Liver (tissue), 3 donors: ENCODE results near the gene FAXDC2.

ENCODE experiments used
- EGR1 ChIP-seq, 2 donors: IDR thresholded peaks; 2 replicates each; pipeline ENCODE4 v1.6.1; 2016 to 2018; ENCODE audit warnings: antibody characterized with exemption in 2 of 2, low read depth in 2 of 2
- FOXA1 ChIP-seq: IDR thresholded peaks from 2 replicates; pipeline ENCODE4 v1.6.1; 2016; ENCODE audit warnings: antibody characterized with exemption
- GABPA ChIP-seq, 2 donors: IDR thresholded peaks in 1 of 2; conservative IDR thresholded peaks in 1 of 2; 2 replicates each; pipeline ENCODE4 v1.6.1; 2016; ENCODE audit warnings: antibody characterized with exemption in 2 of 2, mild to moderate bottlenecking in 1 of 2, moderate library complexity in 1 of 2
- JUND ChIP-seq, 2 donors: IDR thresholded peaks; 2 replicates each; pipeline ENCODE4 v1.6.1; 2016; ENCODE audit warnings: antibody characterized with exemption in 2 of 2
- RAD21 ChIP-seq, 2 donors: IDR thresholded peaks; 2 replicates each; pipeline ENCODE4 v1.6.1; 2016; ENCODE audit warnings: antibody characterized with exemption in 2 of 2, mild to moderate bottlenecking in 2 of 2
- RXRA ChIP-seq, 2 donors: IDR thresholded peaks; 2 replicates each; pipeline ENCODE4 v1.6.1; 2017 to 2018; ENCODE audit warnings: antibody characterized with exemption in 2 of 2, mild to moderate bottlenecking in 1 of 2
- SP1 ChIP-seq: IDR thresholded peaks from 2 replicates; pipeline ENCODE4 v1.6.1; 2018; ENCODE audit warnings: antibody characterized with exemption, mild to moderate bottlenecking
- TAF1 ChIP-seq: conservative IDR thresholded peaks from 2 replicates; pipeline ENCODE4 v1.6.1; 2016; ENCODE audit warnings: antibody characterized with exemption, mild to moderate bottlenecking
- YY1 ChIP-seq: IDR thresholded peaks from 2 replicates; pipeline ENCODE4 v1.6.1; 2016; ENCODE audit warnings: antibody characterized with exemption, mild to moderate bottlenecking
- TF ChIP-seq, protein P1 (sequence below): fragments of 150-350 bp; IDR thresholded peaks from 2 replicates; pipeline ENCODE4 v1.5.1; 2017; ENCODE audit warnings: improper control_type of control experiment, low read depth, low read length; ENCODE audit not compliant: missing input control
- TF ChIP-seq, protein P2 (sequence below): IDR thresholded peaks from 2 replicates; pipeline ENCODE4 v1.6.1; 2016; ENCODE audit warnings: antibody characterized with exemption
- TF ChIP-seq, protein P3 (sequence below): IDR thresholded peaks from 2 replicates; pipeline ENCODE4 v1.6.1; 2016; ENCODE audit warnings: antibody characterized with exemption
- TF ChIP-seq, protein P4 (sequence below): IDR thresholded peaks from 2 replicates; pipeline ENCODE4 v1.6.1; 2016; ENCODE audit warnings: antibody characterized with exemption, mild to moderate bottlenecking
- TF ChIP-seq, protein P5 (sequence below): IDR thresholded peaks from 2 replicates; pipeline ENCODE4 v1.6.1; 2016; ENCODE audit warnings: antibody characterized with exemption
- donor health status: healthy.
- donor health status: healthy.

DNA sequence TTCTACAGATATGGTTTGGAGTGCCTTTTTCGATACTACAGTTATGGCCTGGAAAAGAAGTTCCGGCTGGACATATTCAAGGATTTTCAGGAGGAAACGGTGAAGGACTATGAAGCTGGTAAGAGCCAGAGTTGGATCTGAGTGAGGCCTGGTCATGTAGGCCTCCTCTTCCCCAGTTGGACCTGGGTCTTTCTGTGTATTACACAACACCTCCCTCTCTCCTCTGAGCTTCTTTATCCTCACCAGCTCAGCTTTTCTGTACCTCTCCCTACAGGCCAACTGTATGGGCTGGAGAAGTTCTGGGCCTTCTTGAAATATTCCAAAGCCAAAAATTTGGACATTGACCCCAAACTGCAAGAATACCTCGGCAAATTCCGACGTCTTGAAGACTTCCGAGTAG is 39.2 kb downstream of the FAXDC2 start:
- TF ChIP-seq, protein P1, sequence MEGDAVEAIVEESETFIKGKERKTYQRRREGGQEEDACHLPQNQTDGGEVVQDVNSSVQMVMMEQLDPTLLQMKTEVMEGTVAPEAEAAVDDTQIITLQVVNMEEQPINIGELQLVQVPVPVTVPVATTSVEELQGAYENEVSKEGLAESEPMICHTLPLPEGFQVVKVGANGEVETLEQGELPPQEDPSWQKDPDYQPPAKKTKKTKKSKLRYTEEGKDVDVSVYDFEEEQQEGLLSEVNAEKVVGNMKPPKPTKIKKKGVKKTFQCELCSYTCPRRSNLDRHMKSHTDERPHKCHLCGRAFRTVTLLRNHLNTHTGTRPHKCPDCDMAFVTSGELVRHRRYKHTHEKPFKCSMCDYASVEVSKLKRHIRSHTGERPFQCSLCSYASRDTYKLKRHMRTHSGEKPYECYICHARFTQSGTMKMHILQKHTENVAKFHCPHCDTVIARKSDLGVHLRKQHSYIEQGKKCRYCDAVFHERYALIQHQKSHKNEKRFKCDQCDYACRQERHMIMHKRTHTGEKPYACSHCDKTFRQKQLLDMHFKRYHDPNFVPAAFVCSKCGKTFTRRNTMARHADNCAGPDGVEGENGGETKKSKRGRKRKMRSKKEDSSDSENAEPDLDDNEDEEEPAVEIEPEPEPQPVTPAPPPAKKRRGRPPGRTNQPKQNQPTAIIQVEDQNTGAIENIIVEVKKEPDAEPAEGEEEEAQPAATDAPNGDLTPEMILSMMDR = no peak
- TF ChIP-seq SP1 (no peak), GABPA (IDR thresholded peaks at IDR 0.05 in 1 of 2, conservative IDR thresholded peaks at IDR 0.05 in 1 of 2) (no peak), EGR1 (IDR thresholded peaks at IDR 0.05; ENCODE audit: low read depth in 2 of 2) (no peak), RAD21 (IDR thresholded peaks at IDR 0.05) (no peak), YY1 (no peak), TAF1 (no peak), RXRA (IDR thresholded peaks at IDR 0.05) (no peak), JUND (IDR thresholded peaks at IDR 0.05) (no peak), FOXA1 (no peak)
- TF ChIP-seq, protein P2, sequence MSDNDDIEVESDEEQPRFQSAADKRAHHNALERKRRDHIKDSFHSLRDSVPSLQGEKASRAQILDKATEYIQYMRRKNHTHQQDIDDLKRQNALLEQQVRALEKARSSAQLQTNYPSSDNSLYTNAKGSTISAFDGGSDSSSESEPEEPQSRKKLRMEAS = no peak
- TF ChIP-seq, protein P3, sequence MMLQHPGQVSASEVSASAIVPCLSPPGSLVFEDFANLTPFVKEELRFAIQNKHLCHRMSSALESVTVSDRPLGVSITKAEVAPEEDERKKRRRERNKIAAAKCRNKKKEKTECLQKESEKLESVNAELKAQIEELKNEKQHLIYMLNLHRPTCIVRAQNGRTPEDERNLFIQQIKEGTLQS = no peak
- TF ChIP-seq, protein P4, sequence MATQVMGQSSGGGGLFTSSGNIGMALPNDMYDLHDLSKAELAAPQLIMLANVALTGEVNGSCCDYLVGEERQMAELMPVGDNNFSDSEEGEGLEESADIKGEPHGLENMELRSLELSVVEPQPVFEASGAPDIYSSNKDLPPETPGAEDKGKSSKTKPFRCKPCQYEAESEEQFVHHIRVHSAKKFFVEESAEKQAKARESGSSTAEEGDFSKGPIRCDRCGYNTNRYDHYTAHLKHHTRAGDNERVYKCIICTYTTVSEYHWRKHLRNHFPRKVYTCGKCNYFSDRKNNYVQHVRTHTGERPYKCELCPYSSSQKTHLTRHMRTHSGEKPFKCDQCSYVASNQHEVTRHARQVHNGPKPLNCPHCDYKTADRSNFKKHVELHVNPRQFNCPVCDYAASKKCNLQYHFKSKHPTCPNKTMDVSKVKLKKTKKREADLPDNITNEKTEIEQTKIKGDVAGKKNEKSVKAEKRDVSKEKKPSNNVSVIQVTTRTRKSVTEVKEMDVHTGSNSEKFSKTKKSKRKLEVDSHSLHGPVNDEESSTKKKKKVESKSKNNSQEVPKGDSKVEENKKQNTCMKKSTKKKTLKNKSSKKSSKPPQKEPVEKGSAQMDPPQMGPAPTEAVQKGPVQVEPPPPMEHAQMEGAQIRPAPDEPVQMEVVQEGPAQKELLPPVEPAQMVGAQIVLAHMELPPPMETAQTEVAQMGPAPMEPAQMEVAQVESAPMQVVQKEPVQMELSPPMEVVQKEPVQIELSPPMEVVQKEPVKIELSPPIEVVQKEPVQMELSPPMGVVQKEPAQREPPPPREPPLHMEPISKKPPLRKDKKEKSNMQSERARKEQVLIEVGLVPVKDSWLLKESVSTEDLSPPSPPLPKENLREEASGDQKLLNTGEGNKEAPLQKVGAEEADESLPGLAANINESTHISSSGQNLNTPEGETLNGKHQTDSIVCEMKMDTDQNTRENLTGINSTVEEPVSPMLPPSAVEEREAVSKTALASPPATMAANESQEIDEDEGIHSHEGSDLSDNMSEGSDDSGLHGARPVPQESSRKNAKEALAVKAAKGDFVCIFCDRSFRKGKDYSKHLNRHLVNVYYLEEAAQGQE = no peak
- TF ChIP-seq, protein P5, sequence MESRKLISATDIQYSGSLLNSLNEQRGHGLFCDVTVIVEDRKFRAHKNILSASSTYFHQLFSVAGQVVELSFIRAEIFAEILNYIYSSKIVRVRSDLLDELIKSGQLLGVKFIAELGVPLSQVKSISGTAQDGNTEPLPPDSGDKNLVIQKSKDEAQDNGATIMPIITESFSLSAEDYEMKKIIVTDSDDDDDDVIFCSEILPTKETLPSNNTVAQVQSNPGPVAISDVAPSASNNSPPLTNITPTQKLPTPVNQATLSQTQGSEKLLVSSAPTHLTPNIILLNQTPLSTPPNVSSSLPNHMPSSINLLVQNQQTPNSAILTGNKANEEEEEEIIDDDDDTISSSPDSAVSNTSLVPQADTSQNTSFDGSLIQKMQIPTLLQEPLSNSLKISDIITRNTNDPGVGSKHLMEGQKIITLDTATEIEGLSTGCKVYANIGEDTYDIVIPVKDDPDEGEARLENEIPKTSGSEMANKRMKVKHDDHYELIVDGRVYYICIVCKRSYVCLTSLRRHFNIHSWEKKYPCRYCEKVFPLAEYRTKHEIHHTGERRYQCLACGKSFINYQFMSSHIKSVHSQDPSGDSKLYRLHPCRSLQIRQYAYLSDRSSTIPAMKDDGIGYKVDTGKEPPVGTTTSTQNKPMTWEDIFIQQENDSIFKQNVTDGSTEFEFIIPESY = no peak
